SK-MEL-5 (cell line): Measurements from ENCODE around the gene PHKG2. TPM values are rescaled to one million over a fixed set of nuclear protein-coding genes. Genes with fewer than 3 reads are reported as not detected.

ENCODE experiments used
- DNase-seq: peaks from one replicate; pipeline ENCODE4 v3.0.0-alpha.2; 2016; ENCODE audit warnings: low read depth, low spot score
- in situ Hi-C: cut with HindIII; loops from 2 replicates; pipeline ENCODE4 v1.10.0; 2016; ENCODE audit warnings: low sequenced_read_pairs, high pct_unique_total_duplicates, low pct_unique_long_range_greater_than_20kb
- small RNA-seq, 2 experiments: library from RNA; depleted of rRNA; stranded (forward); fragments of <200 nt; gene quantifications; one replicate each; pipeline ENCODE3, GENCODE V24; 2014
- total RNA-seq: library from RNA; depleted of rRNA; stranded (reverse); fragments of >200 nt; shearing (Covaris generic); gene quantifications from 2 replicates; pipeline ENCODE4 v1.2.3, GENCODE V29; 2014; rRNA removed

PHKG2 gene
- total RNA-seq, 1 experiment from 2014 or later, result 16.4 TPM

DNA sequence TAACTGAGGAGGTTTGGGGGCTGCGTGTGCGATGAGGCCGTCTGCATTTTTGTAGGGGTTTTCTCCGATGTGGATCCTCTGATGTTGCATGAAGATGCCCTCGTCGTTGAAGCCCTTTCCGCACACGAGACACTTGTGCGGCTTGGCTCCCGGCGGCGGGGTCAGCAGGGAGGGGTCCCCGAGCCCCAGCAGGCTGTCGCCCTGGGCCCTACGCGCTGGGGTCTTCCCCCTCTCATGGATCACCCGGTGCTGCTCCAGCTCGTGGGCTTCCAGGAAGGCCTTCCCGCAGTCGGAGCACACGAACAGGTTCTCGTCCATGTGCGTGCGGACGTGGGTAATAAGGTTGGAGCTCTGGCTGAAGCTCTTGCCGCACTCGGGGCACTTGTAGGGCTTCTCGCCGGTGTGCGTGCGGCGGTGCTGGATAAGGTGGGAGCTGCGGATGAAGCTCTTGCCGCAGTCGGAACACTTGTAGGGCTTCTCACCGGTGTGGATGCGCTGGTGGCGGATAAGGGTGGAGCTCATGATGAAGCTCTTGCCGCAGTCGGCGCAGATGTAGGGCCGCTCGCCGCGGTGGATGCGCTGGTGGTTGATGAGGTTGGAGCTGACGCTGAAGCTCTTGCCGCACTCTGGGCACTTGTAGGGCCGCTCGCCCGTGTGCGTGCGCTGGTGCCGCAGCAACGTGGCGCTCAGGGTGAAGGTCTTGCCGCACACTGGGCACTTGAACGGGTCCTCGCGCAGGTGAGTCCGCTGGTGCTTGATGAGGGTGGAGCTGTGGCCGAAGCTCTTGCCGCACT, 34.5 kb downstream of the PHKG2 start:
- in situ Hi-C loops, result no loop called here
- DNase-seq, result no peak

DNA sequence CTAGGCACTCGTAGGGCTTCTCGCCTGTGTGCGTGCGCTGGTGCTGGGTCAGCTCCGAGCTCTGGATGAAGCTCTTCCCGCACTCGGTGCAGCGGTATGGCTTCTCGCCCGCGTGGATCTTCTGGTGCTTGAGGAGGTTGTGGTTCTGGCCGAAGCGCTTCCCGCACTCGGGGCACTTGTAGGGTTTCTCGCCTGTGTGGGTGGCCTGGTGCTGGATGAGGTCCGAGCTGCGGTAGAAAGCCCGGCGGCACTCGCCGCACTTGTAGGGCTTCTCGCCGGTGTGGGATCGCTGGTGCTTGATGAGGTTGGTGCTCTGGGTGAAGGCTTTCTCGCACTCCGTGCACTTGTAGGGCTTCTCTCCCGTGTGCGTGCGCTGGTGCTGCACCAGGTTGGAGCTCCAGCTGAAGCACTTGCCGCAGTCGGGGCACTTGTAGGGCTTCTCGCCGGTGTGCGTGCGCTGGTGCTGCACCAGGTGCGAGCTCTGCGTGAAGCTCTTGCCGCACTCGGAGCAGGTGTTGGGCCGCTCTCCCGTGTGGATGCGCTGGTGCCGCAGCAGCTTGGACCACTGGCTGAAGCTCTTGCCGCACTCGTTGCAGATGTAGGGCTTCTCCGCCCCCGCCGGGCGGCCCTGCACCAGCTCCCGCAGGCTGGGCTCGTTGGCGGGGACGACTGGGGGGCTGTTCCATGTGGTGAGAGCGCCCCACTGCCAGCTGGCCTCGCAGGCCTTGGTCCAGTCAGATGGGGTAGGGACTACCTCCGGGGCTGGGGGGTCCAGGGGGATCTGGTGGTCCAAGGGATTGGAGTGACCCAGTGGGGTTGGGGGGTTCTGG, 35.3 kb downstream of the PHKG2 start:
- DNase-seq, result no peak
- in situ Hi-C loops, result no loop called here

DNA sequence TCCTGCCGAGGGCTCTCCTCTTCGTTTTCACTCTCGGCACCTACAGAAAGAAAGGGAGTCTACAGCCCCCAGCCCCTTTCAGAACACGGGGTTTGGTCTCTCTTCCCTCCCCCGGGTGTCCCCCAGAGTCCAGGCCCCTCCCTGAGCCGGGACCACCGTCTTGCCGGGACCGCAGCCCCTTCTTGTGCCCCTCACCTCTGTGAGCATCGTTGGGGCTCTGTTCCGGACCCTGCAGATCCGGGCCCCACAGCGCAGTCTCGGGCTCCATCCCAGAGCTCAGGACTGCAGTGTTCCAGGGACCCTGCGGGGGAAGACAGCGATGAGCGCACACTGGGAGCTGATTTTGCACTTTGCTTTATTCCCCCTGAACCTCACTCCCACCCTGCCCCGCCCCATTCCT, 36.0 kb downstream of the PHKG2 start:
- in situ Hi-C loops, result no loop called here
- DNase-seq, result no peak

DNA sequence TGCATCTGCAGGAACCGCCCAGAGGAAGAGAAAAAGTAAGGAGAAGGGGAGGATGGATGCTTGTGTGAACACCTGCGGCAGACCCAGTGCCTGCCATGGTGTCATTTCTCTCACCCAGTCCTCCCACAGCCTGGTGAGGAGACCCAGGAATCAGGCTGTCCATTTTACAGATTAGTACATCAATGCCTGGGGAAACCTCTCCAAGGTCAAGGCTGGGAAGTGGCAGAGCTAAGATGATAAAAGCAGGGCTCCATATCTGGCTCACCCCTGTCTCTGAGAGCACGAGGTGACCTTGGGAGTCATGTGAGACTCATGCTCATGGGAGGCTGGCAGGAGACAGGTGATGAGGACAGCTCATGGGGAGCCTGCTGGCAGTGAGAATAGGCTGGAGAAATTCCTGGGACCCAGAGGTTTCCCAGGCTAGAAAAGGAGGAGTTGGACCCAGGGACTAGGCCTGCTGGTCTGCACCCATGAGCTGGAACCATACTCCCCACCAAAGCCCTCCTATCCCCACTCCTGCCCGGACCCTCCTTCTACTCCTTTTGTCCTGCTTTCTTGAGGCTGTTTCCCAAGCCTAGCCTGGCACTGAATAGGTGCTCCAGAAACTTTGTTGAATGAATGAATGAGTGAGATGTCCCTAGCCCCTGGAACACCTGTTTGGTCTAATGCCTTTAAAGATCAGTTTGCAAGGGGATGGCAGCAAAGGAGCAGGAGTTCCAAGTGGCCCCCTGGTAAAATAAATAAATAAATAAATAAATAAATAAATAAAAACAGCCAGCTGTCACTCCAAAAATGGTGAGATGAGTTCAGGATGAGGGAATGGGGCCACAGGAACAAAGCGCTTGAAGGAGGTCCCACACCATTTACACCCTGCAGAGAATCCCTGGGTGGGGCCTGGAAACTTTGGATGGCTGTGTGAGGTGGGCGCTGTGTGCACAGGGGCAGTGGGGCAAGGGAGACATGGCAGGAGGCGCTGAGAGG, 37.2 kb downstream of the PHKG2 start:
- in situ Hi-C loops, result no loop called here
- no peak for DNase-seq

DNA sequence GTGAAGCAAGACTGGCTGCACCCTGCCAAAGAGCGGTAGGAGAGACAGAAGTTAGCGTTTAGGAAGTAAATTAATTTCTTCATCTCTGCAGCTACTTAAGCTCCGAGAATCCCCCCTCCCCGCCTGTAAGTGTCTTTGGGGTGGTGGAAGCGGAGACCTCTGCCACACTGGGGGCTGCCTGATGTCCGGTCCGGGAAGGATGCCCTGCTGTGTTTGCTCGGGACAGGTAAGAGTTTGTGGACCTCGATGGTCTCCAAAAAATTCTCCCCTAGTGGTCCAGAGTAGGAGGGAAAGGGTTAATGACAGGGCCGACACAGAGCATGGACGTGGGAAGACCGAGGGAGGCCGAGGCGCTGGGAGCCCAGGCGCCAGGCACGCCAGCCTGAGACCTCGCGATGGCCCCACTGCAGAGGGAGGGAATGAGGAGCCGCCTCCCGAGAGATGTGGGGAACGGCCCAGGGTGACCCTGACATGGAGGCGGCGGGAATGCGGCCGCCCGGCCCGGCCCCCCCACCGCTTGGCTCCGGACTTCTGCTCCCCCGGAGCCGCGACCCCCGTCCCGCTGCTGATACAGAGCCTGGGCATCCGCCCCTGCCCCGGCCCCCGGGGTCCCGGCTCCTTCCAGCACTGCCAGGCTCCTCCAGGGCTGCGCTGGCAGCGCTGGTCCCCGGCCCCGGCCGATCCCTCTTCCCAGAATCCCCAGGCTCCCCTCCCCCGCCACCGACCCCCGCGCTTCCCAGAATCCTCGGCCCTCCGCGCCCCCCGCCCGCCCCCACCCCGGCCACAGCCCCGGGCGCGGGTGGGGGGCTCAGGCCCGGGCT, 38.1 kb downstream of the PHKG2 start:
- DNase-seq, result peak; percentile 50
- in situ Hi-C loops, result no loop called here

DNA sequence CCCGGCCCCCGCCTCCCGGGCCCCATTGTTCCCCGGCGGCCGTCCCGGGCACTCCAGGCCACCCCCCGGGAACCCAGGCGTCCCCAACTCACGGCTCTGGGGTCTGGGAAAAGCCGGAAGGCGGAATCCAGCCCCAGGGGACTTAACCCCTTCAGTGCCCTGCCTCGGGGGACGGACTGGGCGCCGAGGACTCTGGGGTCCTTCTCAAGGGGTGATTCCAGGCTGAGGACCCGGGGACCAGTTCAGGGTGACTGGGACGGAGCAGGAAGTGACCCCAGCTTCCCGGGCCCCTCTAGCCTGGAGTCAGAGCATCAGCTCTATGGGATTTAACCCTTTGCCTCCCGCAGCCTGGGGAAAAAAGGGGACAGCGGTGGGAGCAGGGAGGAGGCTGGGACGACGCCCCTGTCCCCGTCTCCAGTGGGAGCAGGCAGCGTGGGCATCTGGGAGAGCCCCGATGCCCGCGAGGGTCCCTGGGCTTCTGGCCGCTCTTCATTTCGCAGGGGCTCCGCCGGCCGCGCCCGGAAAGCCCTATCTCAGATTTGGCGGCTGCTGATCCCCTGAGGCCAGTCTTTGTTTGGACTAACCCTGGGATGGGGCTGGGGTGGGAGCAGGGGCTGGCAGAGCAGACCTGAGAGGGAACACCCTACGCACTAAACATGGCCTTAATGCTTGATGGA, 38.8 kb downstream of the PHKG2 start, which contains the start of gene ZNF629:
Gene ZNF629 (minus strand): TSS at position 270 of the 677 bp plus-strand sequence. CDS start 2,723 bp downstream, outside the sequence.
- peak; percentile 50 for DNase-seq
- in situ Hi-C loops, result no loop called here

DNA sequence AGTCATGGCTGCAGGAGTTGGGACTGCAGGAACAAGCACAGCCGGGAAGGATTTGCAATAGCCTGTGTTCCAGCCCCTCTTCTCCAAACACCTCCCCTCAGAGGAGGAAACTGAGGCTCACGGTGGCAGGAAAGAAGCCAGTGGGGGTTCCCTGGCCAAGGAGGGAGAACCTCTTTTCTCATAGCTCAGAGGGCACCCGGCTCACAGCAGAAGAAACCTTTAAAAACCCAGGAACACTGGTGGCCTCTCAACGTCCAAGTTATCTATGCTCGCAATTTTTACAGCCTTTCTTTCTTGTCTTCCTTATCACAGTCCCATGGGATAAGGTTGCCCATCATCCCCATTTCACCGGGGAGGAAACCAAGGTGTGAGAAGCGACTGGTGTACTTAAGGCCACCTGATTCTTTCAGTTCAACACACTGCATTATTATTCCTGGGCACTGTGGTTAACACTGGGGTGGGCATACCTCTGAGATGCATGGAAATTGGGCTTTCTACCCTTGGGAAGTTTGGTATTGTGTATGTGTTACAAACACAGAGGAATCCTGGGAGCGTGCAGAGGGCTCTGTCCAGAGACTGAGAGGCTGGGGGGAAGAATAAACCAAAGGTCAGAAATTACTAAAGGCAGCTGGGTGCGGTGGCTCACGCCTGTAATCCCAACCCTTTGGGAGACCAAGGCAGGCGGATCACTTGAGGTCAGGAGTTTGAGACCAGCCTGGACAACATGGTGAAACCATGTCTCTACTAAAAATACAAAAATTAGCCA, 39.6 kb downstream of the PHKG2 start:
- in situ Hi-C loops, result no loop called here
- no peak for DNase-seq

DNA sequence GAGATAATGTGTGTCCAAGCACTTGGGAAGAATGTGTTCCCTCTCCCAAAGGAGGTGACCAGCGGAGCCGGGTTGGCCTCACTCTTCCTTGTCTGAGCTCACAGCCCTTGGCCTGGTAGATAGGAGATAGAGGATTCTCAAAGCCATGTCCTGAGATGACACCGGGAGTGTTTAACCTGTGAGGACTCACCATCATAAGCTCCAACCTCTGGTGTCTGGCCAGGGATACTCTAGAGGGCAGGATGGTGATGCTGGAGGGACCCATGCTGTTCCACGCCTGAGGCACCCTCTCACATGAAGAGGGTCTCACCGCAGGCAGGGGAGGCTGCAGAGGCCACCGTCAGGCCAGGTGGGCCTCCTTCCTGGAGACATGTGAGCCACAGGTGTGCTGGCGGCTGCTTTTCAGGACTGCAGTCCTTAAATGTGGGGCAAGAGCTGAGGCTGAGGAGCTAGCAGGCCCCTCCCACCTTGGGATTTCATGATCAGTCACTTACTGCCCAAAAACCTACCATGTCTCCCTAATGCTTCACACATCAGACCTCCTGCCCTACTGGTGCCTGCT, 45.4 kb downstream of the PHKG2 start:
- DNase-seq, result no peak
- in situ Hi-C loops, result no loop called here

DNA sequence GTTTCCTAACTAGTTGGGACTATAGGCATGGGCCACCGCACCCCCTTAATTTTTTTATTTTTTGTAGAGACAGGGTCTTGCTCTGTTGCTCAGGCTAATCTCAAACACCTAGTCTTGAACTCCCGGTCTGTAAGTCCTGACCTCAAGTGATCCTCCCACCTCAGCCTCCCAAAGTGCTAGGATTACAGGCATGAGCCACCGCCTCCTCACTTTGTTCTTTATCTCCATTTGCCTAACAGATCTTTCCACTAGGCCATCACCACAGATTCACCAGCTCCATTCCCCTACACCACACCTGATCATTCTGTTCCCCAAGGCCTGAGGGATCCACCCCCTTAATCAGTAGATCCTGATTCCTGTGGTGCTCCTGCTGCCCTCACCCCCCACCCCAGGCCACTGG, 46.4 kb downstream of the PHKG2 start:
- in situ Hi-C loops, result no loop called here
- no peak for DNase-seq

DNA sequence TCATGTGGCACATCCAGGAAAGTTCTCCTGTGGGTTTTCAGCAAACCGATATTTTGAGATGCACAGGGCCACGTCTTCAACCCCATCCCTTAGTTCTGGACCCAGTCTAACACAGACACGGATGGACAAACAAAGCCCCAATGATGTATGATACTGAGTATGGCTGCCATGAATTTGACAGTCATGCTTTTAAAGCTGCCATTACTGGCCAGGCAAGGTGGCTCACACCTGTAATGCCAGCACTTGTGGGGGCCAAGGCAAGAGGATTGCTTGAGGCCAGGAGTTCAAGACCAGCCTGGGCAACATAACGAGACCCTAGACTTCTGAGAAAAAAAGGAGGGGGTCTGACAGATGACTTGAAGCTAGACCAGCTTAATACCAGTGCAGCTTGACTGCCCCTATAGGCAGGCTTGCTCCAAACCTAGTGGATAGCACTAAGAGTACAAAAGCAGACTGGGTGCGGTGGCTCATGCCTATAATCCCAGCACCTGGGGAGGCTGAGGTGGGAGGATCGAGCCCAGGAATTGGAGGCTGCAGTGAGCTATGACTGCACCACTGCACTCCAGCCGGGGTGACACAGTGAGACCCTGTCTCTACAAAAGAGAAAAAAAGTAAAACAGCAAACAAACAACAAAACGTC, 49.6 kb downstream of the PHKG2 start:
- in situ Hi-C loops, result no loop called here
- DNase-seq, result no peak

Small RNA genes lying within 50 kb of the gene (small RNA-seq; reads per million reads assigned to genes)
- 0 reads per million in 2 experiments for gene RNU6-1043P
- 4.6 to 10.2 reads per million in 2 experiments for gene SNORA30

Other genes starting within 250 kb of the PHKG2 start
- gene ZNF768, start 221.9 kb upstream of the PHKG2 start, total RNA-seq, result 40.4 and 43.1 TPM in 2 replicates
- 4.1 and 4.6 TPM in 2 replicates for gene ZNF747, start 213.6 kb upstream of the PHKG2 start, total RNA-seq
- 4.1 and 4.9 TPM in 2 replicates for gene ZNF764, start 190.1 kb upstream of the PHKG2 start, total RNA-seq
- gene ZNF688, start 176.7 kb upstream of the PHKG2 start, total RNA-seq, result 16.3 and 23.4 TPM in 2 replicates
- 12.1 and 13.0 TPM in 2 replicates for gene ZNF785, start 162.7 kb upstream of the PHKG2 start, total RNA-seq
- 23.0 TPM in 2 replicates for gene ZNF689, start 138.0 kb upstream of the PHKG2 start, total RNA-seq
- 3.0 and 5.0 TPM in 2 replicates for gene PRR14, start 97.5 kb upstream of the PHKG2 start, total RNA-seq
- gene FBRS, start 90.0 kb upstream of the PHKG2 start, total RNA-seq, result 8.8 and 8.9 TPM in 2 replicates
- 5.8 and 9.4 TPM in 2 replicates for gene SRCAP, start 49.3 kb upstream of the PHKG2 start, total RNA-seq
- gene CFAP119, start 13.6 kb downstream of the PHKG2 start, total RNA-seq, result 0.05 and 1.8 TPM in 2 replicates
- 108 and 120 TPM in 2 replicates for gene RNF40, start 13.9 kb downstream of the PHKG2 start, total RNA-seq
- gene ZNF629, start 38.8 kb downstream of the PHKG2 start, total RNA-seq, result 6.6 and 6.8 TPM in 2 replicates
- gene BCL7C, start 145.7 kb downstream of the PHKG2 start, total RNA-seq, result 21.5 and 22.0 TPM in 2 replicates
- 0.13 and 0.29 TPM in 2 replicates for gene CTF1, start 148.2 kb downstream of the PHKG2 start, total RNA-seq
- 20.8 and 22.0 TPM in 2 replicates for gene FBXL19, start 175.1 kb downstream of the PHKG2 start, total RNA-seq
- gene ORAI3, start 200.6 kb downstream of the PHKG2 start, total RNA-seq, result 35.2 and 43.9 TPM in 2 replicates
- 1.8 and 4.0 TPM in 2 replicates for gene SETD1A, start 209.3 kb downstream of the PHKG2 start, total RNA-seq
- 4.3 and 5.2 TPM in 2 replicates for gene HSD3B7, start 236.8 kb downstream of the PHKG2 start, total RNA-seq